NCI-H1105 treated with DMSO at 0.1 percent for 48 hours (cell line): ENCODE data around the gene TMEM218.

Experiments
- DNase-seq: peaks from one replicate; lab custom pipeline; 2025; lab: John Stamatoyannopoulos, UW

TMEM218 gene

GRCh38 chr11:125129316-125129993 lies 18.0 kb upstream of the TMEM218 start:
- no peak for DNase-seq

GRCh38 chr11:125128450-125128849 lies 17.0 kb upstream of the TMEM218 start:
- no peak for DNase-seq

GRCh38 chr11:125124618-125124992 lies 13.2 kb upstream of the TMEM218 start:
- no peak for DNase-seq

DNA sequence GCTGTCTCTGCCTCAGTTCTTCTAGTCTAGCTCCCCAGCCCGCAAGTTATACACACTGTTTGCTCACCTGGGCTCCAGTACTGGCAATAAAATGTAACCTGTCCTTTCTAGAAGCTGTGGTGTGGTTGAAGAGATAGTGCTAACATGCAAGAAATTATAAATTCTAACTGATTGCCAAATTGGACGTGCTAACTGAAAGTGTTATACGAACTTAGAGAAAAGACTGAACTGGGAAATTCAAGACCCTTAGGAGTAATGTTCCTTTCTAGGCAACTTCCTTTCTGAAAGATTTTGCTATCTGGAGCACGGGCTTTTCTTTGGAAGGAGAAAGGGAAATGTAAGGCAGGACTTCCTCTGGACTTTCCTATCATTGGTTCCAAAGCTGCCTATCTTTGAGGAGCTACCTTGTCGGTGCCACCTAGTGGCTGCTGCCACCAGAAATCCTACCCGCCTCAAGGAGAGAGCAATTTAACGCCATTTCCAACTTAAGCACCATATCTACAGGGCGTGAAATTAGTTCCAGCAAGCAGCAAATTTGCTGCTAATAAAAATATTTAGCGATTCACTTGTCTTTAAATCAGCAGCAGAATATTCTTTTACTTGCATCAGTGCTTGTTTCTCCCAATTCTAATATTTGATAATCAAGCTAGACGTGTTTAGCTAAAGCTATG lies 12.7 kb upstream of the TMEM218 start:
- DNase-seq, result peak; percentile 23

DNA sequence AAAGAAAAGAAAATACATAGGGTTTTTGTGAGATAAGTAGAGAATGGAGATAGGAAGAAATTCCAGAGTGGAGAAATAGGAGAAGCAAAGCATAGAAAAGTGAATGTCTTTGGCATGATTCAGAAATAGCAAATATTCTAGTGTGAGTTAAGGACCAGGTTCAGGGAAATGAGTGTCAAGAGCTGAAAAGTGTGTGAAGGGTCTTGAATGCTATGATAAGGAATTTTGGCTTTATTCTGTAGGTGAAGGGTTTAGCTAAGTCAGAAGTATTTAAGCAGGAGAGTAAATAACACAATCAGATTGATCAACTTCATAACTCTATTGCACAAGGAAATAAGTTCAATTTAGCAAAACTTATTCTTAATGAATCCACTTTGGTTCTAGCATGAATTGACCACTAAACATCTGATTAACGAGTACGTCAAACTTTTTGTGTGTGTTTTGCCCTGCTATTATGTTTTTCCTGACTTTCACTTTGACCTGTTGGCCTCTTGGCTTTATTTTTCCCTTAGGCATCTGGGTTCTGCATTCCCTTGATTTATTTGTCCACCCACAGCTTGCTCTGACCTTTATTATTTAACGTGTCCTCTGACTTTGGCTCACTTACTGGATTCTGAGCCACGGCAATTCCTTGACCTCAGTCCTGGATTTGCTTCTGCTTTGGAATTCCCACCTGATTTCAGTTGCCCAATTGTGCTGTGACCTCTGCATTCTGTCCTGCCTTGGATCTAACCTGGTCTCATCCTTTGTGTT lies 11.9 kb upstream of the TMEM218 start:
- DNase-seq, result no peak

GRCh38 chr11:125117429-125117828 lies 6.0 kb upstream of the TMEM218 start:
- DNase-seq, result no peak

DNA sequence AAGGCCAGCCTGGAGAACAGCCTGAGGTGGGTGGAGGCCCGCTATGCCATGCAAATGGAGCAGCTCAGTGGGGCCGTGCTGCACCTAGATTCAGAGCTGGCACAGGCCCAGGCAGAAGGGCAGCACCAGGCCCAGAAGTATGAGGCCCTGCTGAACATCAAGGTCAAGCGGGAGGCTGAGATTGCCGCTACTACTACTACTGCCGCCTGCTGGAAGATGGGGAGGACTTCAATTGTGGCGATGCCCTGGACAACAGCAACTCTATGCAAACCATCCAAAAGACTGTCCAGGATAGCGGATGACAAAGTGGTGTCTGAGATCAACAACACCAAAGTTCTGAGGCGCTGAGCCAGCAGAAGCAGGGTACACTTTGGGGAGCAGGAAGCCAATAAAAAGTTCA lies 3.1 kb upstream of the TMEM218 start:
- DNase-seq, result no peak

DNA sequence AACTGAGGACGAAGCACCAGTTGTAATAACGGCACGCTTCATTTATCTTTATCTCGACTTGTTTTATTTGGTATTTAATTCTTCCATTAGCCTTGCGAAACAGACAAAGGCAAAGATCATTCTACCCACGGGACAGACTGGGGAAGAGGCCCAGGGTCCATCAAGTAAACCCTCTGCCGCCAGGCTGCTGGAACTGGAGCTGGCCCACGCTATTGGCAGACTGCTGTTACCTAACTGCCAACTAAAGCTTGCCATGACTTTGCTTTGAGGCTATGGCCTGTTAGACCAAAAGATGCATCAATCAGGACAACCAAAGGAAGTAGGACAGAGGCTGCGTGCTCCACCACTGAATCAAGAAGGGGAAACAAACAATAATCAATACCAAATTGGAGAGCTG lies 780 bp upstream of the TMEM218 start:
- DNase-seq, result no peak

DNA sequence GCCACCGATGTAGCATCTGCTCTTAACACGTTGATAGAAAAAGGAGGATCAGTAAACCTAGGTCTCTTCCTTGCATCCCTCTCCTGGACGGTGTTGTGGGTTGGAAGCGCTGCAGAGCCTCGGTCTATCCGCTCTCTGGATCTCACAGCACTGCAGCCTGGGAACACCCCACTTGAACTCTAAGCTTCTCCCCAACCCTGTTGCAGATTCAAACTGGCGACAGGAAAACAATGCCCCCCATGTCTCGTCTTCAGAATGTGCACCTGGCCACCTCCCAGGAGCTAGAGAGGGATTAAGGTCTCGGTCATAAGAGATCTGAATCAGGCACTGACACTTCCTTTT lies 454 bp downstream of the TMEM218 start:
- peak; percentile 72 for DNase-seq

GRCh38 chr11:125110506-125110905 lies 920 bp downstream of the TMEM218 start:
- DNase-seq, result peak; percentile 9

- no peak for DNase-seq
Measured at GRCh38 chr11:125108469-125108868, 3.0 kb downstream of the TMEM218 start.

GRCh38 chr11:125105926-125106325 lies 5.5 kb downstream of the TMEM218 start:
- no peak for DNase-seq

GRCh38 chr11:125102510-125102909 lies 8.9 kb downstream of the TMEM218 start:
- no peak for DNase-seq

DNA sequence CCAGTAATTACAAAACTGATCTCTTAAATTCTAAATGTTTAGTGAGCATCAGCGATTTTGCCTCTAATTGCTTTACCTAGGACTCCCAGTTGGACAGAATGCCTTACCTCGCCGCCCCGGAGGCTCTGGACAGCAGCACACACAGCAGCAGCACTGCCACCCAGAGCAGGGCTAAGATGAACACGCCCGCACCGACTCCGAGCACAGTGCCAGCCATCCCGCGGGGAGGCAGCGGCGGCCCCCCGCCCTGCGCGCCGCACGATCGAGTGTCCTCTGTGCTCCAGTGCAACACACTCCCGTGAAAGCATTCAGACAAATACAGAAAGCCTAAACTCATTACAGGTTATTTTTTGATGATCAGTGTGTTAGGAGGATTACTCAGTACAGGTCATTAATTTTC lies 9.4 kb downstream of the TMEM218 start:
- no peak for DNase-seq

DNA sequence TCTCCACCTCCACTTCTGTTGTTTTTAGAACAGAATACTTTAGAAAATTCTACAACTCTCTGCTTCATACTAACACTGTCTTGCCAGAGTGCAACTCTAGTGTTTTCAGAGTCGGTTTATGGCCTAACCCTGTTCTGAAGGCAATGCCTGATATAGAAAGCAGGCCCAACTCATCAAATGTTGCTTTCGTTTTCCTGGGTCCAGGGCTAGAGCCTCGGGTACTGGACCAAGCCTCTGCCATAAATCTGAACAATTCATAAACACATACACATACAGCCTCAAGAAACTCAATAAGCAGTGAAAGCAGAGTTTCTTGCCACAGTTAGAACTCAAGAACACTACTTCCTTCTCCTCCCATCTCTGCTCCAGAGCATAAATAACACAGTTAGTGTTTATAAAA lies 9.8 kb downstream of the TMEM218 start:
- no peak for DNase-seq

DNA sequence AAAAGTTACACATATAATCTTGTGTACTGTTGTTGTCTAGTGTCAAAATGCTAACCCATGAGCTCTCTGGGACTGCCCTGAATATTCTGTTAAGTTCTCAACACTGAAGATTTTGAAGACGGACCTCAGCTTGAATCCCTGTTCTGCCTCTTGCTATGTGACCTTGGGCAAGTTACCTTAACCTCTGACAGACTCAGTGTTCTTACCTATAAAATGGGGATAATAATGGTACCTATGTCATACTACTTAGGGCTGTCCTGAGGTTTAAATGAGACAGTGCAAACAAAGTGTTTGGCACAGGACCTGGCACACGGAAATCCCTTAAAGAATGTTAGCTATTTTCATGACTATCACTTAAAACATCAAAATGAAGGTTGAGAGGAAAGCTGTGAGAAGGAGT lies 11.3 kb downstream of the TMEM218 start:
- DNase-seq, result no peak

GRCh38 chr11:125094731-125095130 lies 16.7 kb downstream of the TMEM218 start:
- DNase-seq, result no peak

DNA sequence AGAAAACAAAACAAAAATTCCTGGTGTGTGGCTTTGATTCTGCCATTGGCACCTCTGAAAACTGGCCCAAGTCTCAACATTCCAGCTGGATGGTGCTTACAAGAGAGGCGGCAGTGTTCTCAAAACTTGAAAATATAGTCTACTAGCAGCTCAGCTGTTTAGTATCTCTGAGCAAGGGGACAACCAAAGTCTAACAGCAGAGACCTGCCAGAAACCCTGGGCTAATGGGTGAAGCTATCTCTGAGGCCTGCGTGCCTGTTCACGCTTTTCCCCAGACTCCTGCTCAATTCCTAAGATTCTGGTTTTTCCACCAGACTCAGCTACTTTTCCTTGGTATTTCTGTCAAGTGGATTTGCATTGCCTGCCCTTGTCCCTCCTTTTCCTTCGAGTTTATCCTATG lies 17.9 kb downstream of the TMEM218 start:
- no peak for DNase-seq

DNA sequence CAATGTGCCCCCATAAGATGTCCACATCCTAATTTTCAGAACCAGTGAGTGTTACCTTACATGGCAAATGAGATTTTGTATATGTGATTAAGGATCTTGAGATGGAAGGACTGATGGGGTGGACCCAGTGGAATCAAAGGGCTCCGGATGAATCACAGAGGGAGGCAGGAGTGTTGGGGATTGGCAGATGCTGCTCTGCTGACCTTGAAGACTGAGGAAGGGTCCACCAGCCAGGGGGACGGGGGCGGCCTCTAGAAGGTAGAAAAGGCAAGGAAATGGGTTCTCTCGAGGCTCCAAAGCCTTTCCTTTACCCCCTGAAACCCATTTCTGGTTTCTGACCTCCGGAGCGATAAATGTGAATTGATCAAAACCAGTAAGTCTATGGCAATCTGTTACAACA lies 18.8 kb downstream of the TMEM218 start:
- DNase-seq, result no peak

DNA sequence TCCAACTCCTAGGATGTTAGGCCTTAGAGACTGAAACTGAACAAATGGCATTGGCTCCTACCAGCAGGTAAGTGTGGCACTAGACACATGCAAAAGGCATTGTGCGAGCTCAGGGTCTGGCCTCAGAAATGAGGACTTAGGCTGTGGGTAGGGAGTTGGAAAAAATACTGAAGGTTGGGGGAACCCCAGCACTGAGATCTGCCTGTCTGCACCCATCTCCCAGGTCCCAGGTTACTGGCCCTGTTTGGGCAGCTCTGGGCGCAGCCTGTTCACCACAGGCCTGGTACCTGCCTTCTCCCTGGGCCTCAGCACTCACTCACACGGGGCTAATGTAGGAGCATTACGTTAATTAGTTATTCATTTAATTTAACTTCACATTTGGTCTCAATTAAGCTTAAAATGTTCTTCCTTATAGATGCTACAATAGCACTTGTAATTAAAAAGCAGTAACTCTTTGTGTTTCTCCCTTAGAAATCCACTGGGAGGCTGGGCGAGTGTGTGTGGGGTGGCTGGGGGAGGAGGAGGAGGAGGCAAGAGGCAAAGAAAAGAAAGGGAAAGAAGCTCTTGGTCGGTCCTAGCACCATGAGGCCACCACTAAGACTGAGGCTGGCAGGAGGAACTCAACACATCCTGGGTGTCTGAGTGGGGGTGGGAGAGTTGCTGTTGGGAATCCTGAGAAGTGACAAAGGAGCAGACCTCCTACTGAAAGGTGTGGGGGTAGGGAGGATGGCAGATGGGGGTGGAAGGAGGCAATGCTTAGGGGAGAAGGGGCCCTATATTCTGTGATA lies 19.4 kb downstream of the TMEM218 start:
- no peak for DNase-seq

DNA sequence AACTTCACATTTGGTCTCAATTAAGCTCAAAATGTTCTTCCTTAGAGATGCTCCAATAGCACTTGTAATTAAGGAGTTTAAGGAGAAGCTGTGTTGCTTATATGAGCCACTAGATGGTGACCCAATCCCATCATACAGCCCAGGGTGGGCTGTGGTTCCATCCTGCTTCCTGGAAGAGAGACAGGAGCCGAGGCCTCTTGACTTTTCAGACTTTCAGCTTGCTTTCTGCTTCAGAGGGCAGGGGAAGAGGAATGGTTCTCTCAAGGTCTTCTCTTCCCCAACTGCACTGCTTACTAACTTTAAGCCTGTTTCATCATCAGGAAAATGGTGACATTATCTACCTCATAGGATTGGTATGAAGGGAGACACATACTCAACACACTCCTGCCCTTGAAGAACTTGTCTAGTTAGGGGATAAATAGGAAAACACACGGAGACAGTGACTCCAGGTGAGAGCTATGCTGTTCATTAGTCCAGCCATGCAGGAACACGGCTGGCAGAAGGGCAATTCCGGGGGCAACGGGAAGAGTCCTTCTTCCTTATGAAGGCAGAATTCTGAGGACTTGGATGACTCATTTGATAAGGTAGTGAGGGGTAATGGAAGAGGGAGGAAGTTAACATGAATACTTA lies 20.1 kb downstream of the TMEM218 start:
- peak; percentile 73 for DNase-seq

DNA sequence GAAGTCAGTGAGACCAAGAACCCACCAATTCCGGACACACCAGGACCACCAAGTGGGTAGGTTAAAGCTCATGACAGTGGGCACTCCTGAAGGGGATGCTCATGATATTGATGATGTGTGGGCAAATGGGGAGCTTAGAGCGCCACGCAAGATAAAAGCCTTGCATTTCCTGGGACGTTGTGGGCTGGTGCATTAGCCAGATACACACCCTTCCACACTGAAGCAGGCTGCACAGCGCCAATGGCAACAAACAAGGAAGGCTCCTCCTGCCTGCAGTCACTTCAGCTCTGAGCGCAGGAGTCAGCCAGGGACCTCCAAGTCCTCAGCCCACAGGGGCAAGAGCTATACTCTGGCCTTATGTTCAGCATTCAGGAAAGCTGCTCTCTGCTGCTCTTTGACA lies 20.6 kb downstream of the TMEM218 start:
- DNase-seq, result no peak
